GM19043 (cell line): ENCODE measurements around the gene SRSF7.
"Not testable (repeated sequence)": the region's sequence is repeated elsewhere in the genome, so short reads cannot be mapped to it uniquely, and the experiment has no call there.

Source experiments
- ATAC-seq: cut with Tn5 transposase; IDR thresholded peaks from one replicate; pipeline ENCODE4 v1.9.1; 2021; ENCODE audit warnings: low read depth; ENCODE audit not compliant: unreplicated experiment

Gene SRSF7

DNA sequence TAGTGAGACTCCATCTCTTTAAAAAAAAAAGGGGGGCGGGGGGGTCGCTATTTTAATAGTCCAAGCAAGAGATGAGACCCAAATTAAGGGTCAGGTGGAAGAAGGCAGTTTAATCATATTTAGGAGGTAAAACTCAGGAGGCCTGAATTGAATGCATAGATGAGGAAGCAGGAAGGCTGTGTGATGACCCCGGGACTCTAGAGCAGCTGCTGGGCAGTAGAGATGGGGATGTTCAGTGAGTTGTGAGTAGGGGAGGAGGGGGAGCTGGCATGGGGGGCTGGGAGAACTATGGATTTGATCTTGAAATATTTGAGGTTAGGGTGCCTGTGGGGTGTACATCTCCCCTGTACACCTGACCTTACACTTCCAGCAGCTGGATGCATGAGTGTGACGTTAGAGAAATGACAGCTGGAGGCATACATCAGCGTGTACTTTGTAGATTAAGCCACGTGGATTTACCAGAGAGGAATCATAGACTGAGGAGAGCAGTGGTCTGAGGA, 44.3 kb downstream of the SRSF7 start:
- no peak for ATAC-seq

DNA sequence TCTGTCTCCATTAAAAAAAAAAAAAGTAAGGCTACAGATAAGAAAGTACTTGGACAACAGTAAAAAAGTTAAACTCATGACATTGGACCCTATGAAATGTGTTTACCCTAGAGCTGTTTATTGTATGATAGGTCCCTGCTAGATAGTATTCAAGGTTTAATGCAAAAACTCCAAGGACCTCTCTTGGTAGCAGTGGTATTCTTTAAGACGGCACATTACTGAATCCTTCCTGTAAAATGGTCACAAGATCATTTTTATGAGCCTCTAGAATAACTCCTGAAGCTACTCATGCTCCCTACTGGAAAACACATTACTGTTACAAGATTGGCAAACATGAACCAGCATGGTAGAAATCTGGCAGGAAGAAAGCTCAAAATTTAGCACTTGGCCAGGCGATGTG, 46.5 kb downstream of the SRSF7 start:
- ATAC-seq = no peak

DNA sequence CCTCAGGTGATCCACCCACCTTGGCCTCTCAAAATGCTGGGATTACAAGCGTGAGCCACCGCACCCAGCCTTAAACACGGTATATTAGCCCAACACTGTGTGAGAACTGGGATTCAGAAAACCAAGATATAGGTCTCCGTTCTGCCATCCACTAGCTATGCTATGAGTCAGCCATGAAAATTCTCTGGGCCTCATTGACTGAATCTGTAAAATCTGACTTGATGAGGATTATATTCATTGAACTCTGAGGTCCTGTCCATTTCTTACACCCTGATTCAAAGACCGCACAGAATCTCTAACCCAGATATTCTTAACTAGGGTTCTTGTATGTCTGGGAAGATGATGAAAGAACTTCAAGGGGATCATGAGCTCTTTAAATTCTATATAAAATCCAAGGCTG, 47.8 kb downstream of the SRSF7 start:
- ATAC-seq = not testable (repeated sequence)

DNA sequence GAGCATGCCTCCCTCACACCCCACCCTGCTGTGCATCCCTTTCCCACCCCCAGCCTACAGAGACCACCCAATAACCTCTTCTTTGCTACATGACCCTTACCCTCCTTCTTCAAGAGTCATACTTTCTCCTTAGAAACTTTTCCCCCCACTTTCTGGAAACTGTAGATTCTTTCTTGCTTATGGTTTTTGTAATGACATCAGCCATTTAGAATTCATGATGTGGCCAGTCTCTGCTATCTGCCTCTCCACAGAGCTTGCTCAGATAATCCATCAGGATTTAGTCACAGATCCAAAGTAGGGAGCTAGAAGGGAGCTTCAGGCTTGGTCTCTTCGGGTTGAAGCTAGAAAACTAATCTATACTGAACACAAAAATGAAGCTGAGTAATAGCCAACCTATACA, 48.7 kb downstream of the SRSF7 start:
- ATAC-seq = no peak

DNA sequence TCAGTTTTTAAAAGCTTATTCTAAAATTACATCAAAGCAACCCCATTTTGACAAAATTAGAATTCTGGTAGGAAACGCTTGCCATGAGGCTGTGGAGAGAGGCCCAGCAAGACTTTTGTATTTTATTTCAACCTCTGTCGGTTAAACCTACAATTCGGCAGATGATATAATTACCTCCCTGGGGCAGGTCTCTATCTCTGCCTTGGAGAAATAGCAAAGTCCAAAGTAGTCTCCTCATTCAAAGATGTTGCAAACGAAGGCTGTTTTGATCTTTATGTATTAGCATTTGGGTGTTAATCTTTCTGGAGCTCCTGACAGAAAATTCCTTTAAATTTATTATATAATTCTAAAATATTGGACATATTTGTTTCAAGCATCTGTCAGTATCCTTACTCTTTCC, 49.6 kb downstream of the SRSF7 start:
- no peak for ATAC-seq

DNA sequence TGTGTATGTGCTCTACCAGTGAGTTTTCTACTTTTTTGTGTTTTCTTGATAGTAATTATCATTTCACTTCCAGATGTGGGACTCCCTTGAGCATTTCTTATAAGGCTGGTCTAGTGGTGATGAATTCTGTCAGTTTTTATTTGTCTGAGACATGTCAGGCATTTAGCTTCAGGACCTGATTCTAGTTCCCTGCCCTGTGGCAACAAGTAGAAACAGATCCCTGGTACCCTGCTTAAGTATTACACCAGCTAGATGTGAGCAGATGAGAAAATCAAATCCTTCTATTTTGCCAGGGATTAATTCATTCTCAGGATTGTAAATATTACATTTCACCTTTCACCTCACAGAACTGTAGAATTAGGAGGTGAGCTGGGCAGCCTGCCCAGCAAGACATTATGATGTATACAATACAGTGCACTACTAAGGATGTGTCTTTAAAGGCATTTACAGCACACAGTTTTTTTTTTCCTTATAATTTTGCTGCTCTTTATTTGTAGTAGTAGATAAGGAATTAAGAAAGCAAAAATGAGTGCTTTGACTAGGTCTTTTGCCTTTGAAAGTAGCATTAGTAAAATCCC, 50.2 kb downstream of the SRSF7 start:
- ATAC-seq = no peak

DNA sequence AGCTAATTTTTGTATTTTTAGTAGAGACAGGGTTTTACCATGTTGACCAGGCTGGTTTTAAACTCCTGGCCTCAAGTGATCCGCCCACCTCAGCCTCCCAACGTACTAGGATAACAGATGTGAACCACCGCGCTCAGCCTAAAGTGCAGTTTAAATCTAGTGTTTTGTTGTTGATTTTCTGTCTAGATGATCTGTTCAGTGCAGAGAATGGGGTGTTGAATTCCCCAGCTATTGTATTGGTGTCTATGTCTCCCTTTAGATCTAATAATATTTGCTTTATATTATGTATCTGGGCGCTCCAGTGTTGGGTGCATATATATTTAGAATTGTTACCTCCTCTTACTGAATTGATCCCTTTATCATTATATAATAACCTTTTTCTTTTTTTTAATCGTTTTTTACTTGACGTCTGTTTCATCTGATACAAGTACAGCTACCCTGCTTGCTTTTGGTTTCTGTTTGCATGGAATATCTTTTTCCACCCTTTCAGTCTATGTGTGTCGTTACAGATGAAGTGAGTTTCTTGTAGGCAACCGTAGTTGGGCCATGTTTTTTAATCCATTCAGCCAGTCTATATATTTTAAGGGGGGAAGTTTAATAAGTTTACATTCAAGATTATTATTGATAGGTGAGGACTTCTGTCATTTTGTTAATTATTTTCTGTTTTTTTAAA, 50.9 kb downstream of the SRSF7 start:
- no peak for ATAC-seq

DNA sequence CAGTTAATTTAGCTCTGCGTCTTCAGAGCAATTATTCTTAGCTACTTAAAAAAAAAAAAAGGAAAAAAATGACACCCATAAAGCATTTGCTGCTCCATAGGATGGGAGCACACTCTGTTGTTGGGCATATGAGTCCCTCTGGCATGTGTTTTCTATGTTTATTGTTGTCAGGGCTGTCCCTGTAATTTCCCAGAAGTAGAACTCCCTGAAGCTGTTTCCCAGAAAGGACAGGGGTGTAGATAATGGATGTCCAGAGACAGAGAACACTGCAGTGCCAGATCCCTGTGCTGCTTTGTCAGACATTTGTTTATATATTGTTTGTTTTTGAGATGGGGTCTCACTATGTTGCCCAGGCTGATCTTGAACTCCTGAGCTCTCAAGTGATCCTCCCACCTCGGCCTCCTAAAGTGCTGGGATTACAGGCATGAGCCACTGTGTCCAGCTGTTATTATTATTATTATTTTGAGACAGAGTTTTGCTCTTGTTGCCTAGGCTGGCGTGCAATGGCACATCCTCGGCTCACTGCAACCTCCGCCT, 52.6 kb downstream of the SRSF7 start:
- no peak for ATAC-seq

DNA sequence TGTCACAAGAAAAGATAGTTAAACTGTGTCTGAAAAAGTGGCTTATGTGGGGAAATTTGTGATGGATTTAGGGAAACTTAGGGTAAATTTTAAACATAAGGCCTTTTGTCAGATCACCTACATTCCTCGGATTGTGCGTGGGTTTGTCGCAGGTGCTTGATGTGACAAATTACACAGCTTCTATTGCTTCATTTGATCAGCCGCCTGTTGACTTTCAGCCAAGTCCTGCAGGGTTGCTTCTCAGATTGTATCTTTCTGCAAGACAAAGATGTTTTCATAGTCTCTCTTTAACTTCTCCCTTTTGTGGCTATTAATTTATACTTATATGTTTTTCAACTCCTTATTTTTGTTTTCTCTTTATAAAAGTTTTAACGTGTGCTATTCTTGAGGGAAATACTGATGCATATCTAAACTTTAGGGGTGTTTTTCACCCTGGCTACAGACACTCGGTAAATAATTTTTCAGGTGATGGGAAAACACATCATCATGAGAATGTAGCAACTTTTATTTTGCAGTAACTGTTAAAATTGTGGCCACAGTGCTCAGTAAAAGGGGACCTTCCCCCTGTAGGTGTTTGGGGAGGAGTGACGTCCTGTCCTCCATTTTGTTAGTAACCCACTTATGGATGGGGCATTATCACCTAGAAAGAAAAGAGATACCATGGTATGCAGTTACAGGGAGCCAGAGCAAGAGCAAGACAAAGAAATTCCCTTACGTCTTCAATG, 53.9 kb downstream of the SRSF7 start:
- ATAC-seq = no peak
